Measurements from ENCODE around the gene GPHN. TPM values are rescaled to one million over a fixed set of nuclear protein-coding genes. Genes with fewer than 3 reads are reported as not detected.

GPHN gene
- total and polyA plus RNA-seq, 10 of the 15 experiments (the other 5 are each of a cell fraction or from before 2014, with no cell fraction given): 22.3 to 48.8 (median 33.1) TPM

DNA sequence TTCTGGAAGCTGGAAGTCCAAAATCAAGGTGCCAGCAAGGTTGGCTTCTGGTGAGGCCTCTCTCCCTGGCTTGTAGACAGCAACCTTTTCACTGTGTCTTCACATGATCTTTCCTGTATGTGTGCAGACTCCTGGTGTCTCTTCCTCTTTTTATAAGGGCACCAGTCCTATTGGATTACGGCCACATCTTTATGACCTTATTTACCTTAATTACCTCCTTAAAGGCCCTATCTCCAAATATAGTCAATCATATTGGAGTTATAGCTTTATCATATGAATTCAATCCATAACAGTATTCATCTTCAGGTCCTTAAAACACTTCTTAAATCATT lies 660.1 kb downstream of the GPHN start:
- FAIRE-seq (no peak), ATAC-seq (no peak), DNase-seq (ENCODE audit: low read depth, low spot score) (no peak)
- H3K4me2 ChIP-seq (ENCODE audit: control insufficient read depth, insufficient read depth): no peak overlapping the region
- no TSS peak for BruUV-seq (replicated peaks)
- CTCF ChIA-PET: interaction anchor here (0.6 to 7.6 kb wide), 3 partner anchors 117 to 810 kb away, joined by 3 to 95 read pairs (median 4); no protein-coding TSS in a partner anchor
- no peaks in the 10 kb centered on the region for H3K79me2 ChIP-seq (ENCODE audit: control insufficient read depth, insufficient read depth, low read length)
- 82% methylated on average over 1 of the region's 1 CpG for WGBS (ENCODE audit: insufficient coverage, insufficient replicate concordance, low lambda C conversion rate, missing lambda C conversion rate)
- SMC1A ChIA-PET (ENCODE audit: uncharacterized antibody, unreplicated experiment): interaction anchor here (1.9 to 4.3 kb wide), 3 partner anchors 15 to 118 kb away, joined by 5 to 24 read pairs (median 7); no protein-coding TSS in a partner anchor
- intact Hi-C loops (cut with micrococcal nuclease; ENCODE audit: unreplicated experiment) (no loop called here), in situ Hi-C loops (cut with MboI) (loop anchor here (5.0 kb wide), 1 partner anchor 119 kb away; no protein-coding TSS in a partner anchor)
- H3K4me1 ChIP-seq (ENCODE audit: control insufficient read depth, insufficient read depth, low read length): no peaks in the 10 kb centered on the region
- H3K36me3 ChIP-seq (ENCODE audit: control insufficient read depth in 2 of 2, insufficient read depth in 2 of 2, low read length in 1 of 2): no peaks in the 10 kb centered on the region; a peak in 1 of 4 replicates
- no peaks in the 10 kb centered on the region for H4K20me1 ChIP-seq (ENCODE audit: control insufficient read depth, insufficient read depth)
- TF ChIP-seq MTA2 (IDR thresholded peaks at IDR 0.05; ENCODE audit: low read depth) (no peak), NFIC (IDR thresholded peaks at IDR 0.05; ENCODE audit: low read depth, low read length) (no peak), HDAC2 (IDR thresholded peaks at IDR 0.05) (no peak), ZBTB11 (CRISPR knock-in tag; IDR thresholded peaks at IDR 0.05) (no peak), FOXM1 (IDR thresholded peaks at IDR 0.05; ENCODE audit: low read depth, low read length) (no peak), PAX5 (IDR thresholded peaks at IDR 0.05; ENCODE audit: borderline replicate concordance, low read depth, low read length) (no peak), POU2F2 (IDR thresholded peaks at IDR 0.05; ENCODE audit: borderline replicate concordance, low read depth, low read length) (no peak), MEF2A (IDR thresholded peaks at IDR 0.05; ENCODE audit: insufficient read depth, low read depth, low read length) (no peak), NFXL1 (IDR thresholded peaks at IDR 0.05; ENCODE audit: borderline replicate concordance) (no peak), JUNB (IDR thresholded peaks at IDR 0.05) (no peak), ZNF274 (IDR thresholded peaks at IDR 0.05; ENCODE audit: insufficient read depth, insufficient read length) (no peak), ELK1 (IDR thresholded peaks at IDR 0.05; ENCODE audit: low read depth, low read length) (no peak), EGR1 (IDR thresholded peaks at IDR 0.05; ENCODE audit: borderline replicate concordance in 1 of 2, low read depth in 2 of 2, low read length in 2 of 2) (no peak), YBX1 (IDR thresholded peaks at IDR 0.05) (no peak), FOS (IDR thresholded peaks at IDR 0.05; ENCODE audit: borderline replicate concordance, extremely low read depth, insufficient read length) (no peak), TCF12 (IDR thresholded peaks at IDR 0.05; ENCODE audit: low read depth, low read length) (no peak)
- TF ChIP-seq, protein P1, sequence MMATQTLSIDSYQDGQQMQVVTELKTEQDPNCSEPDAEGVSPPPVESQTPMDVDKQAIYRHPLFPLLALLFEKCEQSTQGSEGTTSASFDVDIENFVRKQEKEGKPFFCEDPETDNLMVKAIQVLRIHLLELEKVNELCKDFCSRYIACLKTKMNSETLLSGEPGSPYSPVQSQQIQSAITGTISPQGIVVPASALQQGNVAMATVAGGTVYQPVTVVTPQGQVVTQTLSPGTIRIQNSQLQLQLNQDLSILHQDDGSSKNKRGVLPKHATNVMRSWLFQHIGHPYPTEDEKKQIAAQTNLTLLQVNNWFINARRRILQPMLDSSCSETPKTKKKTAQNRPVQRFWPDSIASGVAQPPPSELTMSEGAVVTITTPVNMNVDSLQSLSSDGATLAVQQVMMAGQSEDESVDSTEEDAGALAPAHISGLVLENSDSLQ (IDR thresholded peaks at IDR 0.05): no peak
- POLR2A ChIA-PET: no interaction called here
- RAD21 ChIA-PET (ENCODE audit: unreplicated experiment): interaction anchor here (3.4 kb wide), 1 partner anchor 117 kb away, joined by 24 read pairs; no protein-coding TSS in a partner anchor
- peaks cover under 1% of the 10 kb centered on the region; the same call in 2 of the 3 replicates for H3K9me3 ChIP-seq (replicated peaks; ENCODE audit: control insufficient read depth, insufficient read depth, low read length)
- H3K4me3 ChIP-seq: no peak overlapping the region
- no peak overlapping the region for H3K27ac ChIP-seq (ENCODE audit: control insufficient read depth, insufficient read depth)
- no peaks in the 10 kb centered on the region for H3K27me3 ChIP-seq (replicated peaks in 1 of 2; ENCODE audit: control insufficient read depth in 2 of 2, insufficient read depth in 2 of 2, low read length in 1 of 2)
- no peak overlapping the region for H2AFZ ChIP-seq (ENCODE audit: control insufficient read depth, low read depth, low read length)
- H3K9ac ChIP-seq (ENCODE audit: control insufficient read depth, insufficient read depth, low read length): no peak overlapping the region
